ENCODE measurements around the gene TRAPPC11.

- no peak for TF ChIP-seq CTCF (IDR thresholded peaks at IDR 0.05)
- TF ChIP-seq POLR2AphosphoS5 (IDR thresholded peaks at IDR 0.05; ENCODE audit: low read depth, low read length), result no peak
- no peak for TF ChIP-seq REST (IDR thresholded peaks at IDR 0.05; ENCODE audit: insufficient read depth in 1 of 2, low read depth in 2 of 2, low read length in 1 of 2)
- TF ChIP-seq SIN3A (IDR thresholded peaks at IDR 0.05; ENCODE audit: borderline replicate concordance, insufficient read depth, low read depth, low read length), result no peak
- no peak for TF ChIP-seq TCF7L2 (IDR thresholded peaks at IDR 0.05; ENCODE audit: low read depth, low read length)
These were observed 92.0 kb downstream of the TRAPPC11 start for GRCh38 chr4:183751106-183751505.

Measured in Panc1 (cell line).